NCI-H82 (cell line): ENCODE results near the gene DEDD.

ENCODE experiments used
- DNase-seq: peaks from one replicate; lab custom pipeline; 2025; lab: John Stamatoyannopoulos, UW

The DEDD gene, protein sequence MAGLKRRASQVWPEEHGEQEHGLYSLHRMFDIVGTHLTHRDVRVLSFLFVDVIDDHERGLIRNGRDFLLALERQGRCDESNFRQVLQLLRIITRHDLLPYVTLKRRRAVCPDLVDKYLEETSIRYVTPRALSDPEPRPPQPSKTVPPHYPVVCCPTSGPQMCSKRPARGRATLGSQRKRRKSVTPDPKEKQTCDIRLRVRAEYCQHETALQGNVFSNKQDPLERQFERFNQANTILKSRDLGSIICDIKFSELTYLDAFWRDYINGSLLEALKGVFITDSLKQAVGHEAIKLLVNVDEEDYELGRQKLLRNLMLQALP

DNA sequence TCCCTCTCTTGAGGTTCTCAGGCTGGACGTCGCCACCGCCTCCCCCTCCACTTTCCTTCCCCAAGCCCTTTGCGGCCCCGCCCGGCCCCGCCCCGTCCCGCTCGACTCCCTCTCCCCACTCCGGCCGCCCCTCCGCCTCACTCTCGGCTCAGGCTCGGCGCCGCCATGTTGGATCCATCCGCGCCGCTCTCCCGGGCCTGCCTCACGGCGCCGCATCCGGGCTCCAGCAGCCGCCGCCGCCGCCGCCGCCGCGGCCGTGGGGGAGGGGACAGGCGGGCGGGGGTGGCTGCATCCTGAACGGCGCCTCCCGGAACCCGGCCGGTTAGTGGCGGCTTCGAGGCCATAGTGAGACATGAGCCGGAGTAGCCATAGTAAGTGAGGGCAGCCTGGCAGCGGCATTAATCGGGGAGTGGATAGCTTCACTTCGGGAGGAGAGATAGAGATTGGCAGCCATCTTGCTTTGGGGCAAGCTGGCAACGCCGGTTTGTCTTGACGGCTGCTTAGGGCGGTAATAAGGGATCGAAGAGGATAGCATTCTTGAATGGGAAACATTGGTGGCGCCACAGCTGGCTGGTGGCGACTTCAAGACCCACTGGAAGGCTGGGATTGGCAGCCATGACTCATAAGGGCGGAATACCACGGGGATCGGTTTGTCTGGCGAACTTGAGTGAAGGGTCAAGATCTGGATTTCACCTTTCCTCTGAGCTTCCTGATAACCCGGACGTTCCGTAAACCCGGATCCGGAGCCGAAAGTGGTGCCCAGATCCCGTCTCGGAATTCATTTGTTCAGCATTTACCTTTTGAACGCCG lies at the start of gene DEDD:
Gene DEDD, minus strand, starts transcription at position 258 of the 810 bp plus-strand sequence. CDS start 8,205 bp downstream, outside the sequence.
- peak; percentile 100 for DNase-seq

DNA sequence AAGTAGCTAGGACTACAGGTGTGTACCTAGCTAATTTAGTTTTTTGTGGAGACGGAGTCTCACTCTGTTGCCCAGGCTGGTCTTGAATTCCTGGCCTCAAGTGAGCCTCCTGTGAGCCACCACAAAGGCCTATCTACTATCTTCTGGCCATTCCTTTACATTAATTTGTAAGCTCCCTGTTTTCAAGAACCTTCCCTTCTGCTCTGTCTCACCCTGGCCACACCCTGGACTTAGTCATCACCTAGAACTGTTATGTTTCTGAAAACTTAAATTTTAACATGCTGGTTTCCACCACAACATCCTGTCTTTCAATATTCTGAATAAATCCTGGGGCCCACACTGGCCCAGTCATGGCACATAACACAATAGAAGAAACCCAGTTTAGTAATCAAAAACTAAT lies 49.7 kb upstream of the DEDD start:
- no peak for DNase-seq

DNA sequence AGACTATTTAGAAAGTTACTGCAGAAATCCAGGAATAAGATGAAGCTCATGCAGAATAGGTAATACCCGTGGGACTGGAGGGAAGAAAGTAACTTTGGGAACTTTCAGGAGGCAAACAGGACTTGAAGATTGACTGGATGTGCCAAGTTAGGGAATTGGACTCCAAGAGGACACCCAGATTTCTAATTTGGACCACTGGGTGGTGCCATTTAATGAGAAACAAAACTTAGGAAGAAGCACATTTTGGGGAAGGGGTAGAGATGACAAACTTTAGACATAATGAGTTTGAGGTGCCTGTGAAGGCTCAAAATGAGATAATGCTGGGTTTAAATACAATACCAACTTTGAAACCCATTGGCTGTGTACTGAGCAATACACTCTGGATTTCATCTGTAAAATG lies 48.2 kb upstream of the DEDD start:
- peak; percentile 60 for DNase-seq

DNA sequence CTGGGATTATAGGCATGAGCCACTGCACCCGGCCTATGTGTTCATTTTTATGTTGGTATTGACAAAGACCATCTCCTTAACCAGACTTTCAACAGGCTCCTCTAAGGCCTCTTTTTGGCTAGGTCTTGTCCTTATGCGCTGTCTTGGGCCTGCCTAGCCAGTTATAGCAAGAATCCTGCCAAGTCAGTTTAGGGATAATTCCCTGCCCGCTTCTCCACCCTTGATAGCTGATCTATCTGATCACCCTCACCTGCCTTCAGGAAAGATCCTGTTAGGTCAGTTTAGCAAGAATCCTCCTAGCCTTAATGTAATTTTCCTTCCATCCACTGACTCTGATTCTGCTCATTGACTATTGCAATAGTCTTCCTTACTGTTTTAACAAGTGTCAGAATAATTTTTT lies 47.2 kb upstream of the DEDD start:
- no peak for DNase-seq

DNA sequence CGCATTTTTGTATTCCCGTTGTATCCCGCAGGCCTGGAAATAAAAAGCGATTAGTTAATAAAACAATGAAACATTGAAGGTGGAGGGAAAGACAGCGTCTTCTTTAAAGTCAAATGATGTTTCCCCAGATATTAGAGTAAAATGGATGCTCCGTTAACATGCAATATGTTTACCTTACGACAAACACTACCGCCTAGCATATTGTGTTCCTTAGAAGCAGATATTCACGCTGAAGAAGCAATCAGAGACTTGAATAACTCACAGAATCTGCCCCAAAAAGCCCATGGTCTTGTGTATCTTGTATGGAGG lies 45.4 kb upstream of the DEDD start:
- DNase-seq, result no peak

DNA sequence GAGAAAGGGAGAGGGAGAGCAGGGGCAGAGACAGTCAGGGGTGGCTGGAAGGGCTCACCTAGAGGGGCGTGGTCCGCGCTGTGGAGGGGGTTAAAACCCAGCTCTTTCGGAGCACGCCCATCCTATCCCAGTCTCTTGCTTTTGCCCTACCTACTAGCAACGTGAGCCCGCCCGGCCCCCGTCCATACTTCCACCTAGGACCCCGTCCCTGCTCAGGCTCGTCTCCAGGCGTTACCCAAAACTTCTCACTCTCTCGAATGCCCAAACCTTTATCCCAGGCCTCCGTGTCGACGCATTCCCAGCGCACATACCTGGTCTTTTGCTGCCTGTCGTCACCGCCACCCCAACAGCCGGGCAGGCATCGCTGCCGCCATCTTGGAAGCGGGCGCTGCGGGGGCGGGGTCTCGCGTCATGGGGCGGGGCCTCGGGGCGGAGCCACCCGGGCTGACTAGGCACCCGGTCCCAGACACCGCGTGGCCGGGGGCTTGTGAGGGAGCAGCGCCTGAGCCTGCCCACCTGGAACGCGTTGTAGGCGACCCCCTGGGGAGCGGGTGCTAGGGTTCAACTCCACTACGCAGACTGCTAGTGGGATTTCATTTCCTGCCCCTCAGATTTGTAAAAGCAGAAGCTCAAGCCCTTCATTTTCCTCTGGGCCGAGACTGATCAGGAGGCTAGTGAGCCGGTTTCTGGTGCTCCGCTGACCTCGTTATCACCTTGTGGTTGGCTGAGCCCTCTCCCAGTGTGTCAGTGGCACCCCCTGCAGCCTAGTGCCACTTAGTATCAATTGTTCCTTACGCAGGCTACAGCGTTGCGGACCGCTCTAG lies 44.9 kb upstream of the DEDD start, which contains the start of gene B4GALT3:
Gene B4GALT3, minus strand, starts transcription at position 396 of the 824 bp plus-strand sequence. CDS start 1,447 bp downstream, outside the sequence.
- peak; percentile 97 for DNase-seq

DNA sequence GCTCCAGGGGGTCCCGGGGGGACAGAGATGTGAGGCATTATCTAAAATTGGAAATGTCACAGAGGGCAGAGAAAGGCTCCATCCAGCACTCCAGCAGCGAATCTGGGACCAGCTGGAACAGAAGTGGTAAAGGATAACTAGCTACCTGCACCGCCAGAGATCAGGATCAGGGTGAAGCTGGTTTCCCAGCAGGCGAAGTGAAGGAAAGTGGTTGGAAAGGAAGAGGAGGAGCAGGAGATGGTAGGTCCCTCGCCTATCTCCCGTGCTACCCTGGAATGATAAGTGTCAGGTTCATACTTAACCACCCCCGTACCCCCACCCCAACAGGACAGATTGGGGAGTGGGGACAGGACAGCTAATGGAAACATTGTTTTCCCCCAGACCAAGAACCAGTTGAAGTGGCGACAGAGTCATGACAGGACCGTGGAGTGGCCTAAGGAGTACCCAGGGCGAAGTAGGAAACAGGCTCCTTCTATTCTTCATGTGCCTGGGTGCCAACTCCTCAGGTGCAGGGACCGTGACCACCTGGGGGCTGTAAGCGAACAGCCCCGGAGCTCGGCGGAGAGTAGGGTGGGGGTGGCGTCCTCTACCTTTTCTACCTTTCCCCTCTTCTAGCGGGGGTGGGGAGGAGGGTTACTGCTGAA lies 44.1 kb upstream of the DEDD start:
- DNase-seq, result peak; percentile 50

DNA sequence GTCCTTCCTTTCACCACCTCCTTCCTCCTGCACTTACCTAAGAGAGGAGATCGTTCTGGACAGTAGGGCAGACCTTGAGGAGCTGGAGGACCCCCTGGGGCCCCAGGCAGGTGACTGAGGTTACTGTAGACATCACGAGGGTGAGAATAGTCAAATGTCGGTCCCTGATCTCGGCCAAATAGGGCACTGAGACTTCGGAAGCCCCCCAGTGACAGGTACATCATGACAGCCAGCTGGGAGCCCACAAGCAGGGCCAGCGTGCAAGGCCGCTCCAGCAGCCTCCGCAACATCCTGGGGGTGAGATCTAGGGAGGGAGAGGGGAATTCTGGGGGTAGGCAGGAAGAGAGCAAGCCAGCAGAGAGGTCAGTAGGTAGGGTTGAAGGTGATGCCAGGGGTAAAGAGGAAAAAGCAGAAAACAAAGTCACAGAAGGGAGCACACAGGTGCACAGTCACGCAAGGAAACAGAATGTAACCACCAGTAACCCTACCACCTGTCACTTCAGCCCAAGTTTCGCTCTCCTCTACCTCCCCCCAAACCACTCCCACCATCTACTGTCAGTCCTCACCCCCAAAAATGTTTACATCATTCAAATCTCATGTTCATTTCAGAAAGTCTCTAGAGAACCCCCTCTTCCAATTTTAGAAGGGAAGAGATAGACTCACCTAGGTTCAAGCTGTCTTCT lies 43.4 kb upstream of the DEDD start:
- no peak for DNase-seq

DNA sequence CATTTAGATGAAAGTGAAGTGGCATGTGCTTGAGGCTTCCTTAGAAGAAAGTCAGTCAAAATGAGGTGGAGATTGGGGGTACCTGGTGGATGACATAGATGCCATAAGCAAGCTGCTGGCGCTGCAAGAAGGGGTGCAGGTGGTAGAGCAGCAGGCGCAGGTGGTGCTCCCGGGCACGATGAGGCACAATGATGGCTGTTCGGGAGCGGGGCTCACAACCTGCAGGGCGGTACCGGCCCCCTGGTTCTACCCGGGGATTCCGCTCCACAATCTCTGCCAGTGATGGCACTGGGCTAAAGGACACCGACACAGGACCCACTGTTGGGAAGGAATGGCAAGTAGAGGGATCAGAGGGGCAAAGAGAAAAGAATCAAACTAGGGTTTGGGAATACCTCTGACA lies 42.4 kb upstream of the DEDD start:
- DNase-seq, result no peak

DNA sequence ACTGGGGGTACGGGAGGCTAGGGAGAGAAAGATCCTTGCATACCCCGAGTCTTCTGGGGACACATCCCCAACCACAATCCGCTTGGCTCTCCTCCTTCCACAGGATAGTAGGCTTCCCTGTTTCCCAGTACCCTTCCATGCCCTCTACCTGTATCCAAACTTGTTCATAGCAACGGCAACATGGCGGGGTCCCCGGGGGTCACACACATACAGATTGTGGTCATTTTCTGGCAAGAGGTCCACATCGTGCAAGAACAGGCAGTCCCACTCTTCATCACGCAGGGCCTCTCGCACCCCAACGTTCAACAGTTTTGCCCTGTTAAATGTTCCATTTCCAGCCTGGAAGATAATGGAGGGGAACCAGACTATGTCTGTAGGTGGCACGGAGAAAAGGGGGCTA lies 41.2 kb upstream of the DEDD start:
- DNase-seq, result no peak

DNA sequence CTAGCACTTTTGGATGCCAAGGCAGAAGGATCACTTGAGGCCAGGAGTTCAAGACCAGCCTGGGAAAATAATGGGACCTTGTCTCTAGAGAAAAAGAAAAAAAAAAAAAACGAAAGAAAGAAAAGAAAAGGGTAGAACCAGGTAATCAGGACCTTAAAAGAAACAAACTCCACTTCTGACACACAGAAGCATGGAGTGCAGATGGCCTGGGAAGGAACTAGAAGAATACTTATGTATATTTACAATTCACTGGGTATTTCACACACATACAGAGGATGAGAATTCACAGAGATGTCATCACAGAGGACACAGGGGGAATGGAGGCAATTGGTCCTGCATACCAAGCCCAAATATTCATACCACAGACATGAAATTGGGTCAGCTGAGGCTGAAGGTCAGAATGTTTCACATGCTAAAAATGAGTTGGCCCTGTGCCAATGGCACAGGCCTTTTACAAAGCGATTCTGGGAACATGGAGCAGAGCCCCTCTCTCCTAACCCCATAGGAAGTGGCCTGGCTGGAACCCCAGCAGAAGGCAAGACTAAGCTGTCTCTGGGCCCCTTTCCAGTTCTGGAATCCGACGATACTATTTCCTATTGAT lies 40.4 kb upstream of the DEDD start:
- no peak for DNase-seq

DNA sequence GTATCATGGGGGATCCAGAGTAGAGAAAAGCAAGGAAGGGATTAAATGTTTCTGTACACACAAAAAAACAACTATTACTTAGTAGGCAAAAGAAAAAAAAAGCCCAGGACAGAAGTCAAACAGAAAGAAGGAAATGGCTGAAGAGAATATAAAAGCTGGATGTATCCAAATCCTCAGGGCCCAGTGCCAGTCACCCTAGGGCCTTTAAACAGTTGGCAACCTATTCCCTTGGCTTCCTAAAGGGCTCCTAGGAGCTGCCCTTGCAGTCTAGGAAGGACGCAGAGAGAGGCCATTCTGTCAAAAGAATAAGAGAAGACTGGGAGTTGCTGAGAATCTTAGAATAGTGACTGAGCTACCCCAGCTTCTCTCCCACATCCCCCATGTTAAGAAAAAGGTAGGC lies 39.9 kb upstream of the DEDD start:
- DNase-seq, result no peak

DNA sequence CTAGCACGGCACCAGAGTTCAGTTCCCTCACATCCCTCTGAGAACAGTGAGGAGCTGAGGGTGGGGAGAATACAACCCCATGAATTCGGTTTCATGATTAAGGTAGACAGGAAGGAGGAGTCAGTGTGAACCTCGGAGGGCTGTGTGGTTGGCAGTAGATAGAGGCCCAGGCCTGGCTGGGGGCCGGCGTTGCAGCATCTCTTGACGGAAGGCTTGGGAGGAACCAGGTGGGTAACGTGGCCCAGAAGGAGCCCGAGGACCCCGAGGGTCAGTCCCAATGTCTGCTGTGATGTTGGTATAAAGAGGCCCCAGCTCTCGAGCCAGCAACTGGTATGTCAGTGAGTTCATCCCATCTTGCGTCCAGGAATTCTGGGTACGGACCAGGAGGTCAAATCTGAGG lies 39.2 kb upstream of the DEDD start:
- no peak for DNase-seq

DNA sequence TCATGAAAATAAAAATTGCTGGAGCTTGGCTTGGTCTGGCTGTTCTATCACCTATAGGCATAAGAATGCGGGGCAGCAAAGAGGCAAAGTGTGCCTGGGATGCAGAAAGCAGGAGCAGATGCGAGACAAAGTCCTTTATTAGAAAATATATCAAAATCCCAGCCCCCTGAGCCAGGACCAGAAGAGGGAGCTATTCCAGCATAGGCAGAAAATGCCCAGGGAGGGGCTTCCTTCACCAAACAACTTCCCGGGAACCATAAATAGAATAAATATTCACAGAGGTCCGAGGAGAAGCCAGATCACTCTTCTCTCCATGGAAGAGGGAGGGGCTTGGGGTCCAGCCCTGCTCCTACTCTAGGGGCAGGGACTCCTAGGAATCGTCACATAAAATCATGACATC lies 38.7 kb upstream of the DEDD start:
- peak; percentile 29 for DNase-seq

DNA sequence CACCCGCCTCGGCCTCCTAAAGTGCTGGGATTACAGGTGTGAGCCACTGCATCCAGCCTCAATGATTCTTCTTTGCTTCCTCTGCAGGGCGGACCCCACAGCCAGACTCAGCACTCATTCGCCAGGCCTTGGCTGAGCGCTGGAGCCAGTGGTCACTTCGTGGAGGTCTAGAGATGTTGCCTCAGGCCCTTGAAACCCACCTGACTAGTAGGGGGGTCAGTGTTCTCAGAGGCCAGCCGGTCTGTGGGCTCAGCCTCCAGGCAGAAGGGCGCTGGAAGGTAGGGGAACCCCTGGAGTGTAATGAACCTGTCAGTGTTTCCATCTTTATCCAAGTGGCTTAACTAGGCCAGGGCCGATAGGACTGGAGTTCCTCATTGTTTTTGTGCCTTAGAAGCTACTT lies 36.4 kb upstream of the DEDD start:
- DNase-seq, result no peak

DNA sequence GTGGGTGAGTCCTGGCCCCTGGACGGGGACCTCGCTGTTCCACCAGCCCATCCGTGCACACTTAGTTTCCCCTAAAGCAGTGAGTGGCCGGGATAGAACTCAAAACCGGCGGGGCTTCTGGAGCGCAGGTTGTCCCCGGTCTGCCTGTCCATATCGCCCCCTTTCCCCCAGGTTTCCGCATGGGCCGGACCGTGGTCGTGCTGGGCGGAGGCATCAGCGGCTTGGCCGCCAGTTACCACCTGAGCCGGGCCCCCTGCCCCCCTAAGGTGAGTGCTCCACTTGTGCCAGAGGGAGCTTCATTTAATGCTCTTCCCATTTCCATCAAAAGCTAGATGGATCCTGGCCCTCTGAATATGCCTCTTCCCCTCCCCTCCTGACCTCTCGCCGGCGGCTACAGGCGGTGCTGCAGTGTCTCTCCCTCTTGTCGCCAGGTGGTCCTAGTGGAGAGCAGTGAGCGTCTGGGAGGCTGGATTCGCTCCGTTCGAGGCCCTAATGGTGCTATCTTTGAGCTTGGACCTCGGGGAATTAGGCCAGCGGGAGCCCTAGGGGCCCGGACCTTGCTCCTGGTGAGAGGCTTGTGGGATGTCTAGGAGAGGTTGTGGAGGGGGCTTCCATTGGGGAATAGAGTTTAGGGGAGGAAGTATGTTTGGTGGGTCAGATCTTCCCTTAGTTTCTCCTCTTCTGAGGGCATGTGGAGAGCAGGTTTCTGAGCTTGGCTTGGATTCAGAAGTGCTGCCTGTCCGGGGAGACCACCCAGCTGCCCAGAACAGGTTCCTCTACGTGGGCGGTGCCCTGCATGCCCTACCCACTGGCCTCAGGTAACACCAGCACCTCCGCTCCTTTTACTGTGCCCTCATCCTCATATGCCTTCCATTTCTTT lies 34.4 kb upstream of the DEDD start:
- peak; percentile 70 for DNase-seq

DNA sequence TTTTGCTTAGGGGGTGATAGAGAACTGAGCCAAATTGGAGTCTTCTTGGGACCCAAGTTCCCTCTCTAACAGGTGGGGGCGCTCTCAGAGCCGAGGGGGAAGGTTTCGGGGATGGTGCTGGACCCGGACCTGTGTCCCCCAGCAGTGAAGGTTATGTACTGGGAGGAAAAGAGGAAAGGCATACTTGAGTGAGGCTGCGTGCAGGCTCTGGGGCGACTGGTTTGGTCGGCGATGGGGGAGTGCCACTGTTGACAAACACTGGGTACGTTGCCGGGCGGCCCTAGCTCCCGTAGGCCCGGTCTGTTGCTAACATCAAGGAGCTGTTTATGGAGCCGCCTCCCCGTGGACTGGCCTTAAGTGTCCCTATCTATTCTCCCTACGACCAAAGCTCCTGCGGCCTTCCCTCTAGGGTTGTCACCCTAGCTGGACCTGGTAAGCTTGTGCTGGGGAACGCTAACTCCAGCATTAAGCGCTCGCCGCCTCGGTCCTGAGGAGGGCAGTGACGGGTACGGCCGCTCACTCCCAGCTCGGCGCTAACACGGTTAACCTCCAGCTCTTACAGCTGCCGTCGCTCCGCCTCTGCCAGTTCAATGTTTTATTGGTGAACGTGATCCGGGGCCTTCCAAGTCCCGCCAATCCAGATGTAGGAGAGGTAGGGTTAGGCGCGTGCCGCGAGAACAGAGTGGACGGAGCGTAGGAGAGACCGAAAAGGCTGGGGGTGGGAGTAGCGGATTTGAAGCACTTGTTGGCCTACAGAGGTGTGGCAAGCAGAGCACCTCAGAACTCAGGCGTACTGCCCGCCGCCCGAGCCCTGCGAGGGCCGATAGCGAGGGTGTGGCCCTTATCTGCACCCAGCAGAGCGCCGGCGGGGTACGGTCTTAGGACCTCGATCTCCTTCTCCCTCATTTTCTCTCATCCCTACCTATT lies 33.5 kb upstream of the DEDD start, which contains the start of gene PPOX:
Gene PPOX, plus strand, starts transcription at position 685 of the 927 bp plus-strand sequence. CDS start 422 bp downstream, outside the sequence.
- peak; percentile 100 for DNase-seq

DNA sequence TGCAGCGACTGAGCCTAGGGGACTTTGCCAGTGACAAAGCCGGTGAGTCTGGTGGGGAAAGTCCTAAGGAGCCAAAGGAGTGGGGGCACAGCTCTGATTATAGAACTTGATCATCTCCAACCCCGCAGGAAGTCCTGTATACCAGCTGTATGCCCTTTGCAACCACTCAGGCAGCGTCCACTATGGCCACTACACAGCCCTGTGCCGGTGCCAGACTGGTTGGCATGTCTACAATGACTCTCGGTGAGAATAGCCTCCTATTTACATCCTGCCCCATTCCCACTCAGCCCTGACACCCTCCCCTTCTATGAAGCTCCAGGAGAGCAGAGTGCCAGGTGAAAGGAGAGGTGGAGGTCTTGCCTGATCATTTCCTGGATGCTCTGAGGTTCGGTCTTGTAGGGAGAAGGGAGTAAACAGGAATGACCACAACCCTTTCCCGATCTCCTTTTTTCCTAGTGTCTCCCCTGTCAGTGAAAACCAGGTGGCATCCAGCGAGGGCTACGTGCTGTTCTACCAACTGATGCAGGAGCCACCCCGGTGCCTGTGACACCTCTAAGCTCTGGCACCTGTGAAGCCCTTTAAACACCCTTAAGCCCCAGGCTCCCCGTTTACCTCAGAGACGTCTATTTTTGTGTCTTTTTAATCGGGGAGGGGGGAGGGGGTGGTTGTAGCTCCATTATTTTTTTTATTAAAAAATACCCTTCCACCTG lies 32.6 kb upstream of the DEDD start:
- no peak for DNase-seq
